Globus pallidus (tissue), 1 donor: ENCODE results near the gene CRYL1.
A peak's percentile ranks its signal among the peaks of the same experiment; 100 is the strongest.

Experiments
- DNase-seq: peaks from one replicate; pipeline ENCODE4 v3.0.0-alpha.2; 2015; ENCODE audit warnings: low spot score

The CRYL1 gene

DNA sequence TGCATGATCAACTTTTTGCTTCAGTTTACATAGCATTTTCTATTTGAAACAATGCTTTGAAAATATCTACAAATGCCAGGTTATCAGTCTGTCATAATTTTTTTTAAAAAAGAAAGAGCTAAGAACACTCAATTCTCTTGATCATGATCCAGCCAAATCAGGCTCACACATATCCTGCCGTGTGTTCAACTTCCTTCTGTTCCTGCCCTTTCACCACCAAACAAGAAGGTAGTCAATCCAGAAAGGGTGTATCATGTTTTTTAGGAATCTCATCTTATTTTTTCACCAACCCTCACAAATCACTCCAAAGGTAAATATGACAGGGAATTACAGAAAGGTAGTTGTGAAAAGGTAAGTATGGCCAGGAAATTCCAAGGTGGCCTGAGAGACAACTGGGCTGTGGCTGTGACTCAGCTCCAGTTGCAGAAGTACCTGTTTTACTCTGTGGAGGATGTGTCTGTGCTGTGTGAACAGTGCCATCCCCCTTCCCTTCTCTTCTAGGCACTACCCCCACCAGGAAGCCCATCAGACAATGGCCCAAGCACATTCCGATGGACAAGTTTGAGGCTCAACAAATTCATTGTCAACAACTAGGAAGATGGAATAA, 154.7 kb downstream of the CRYL1 start:
- DNase-seq = no peak

DNA sequence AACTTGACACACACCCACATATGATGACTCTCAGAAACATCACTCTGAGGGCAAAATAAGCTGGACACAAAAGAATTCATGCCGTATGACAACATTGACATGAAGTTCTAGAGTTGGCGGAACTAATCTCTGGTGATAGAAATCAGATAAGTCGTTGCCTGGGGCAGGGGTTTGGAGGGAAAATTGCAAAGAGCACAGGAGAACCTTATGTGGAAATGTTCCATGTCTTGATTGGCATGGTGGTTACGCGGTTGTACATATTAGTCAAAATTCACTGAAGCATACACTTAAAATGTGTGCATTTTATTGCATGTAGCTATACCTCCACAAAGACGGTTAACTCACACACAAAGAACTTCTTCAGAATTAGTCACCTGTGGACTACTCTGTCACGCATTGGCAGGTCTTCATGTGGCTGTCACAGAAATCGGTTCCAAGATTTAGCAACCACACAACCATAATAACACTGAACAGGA, 155.7 kb downstream of the CRYL1 start:
- DNase-seq = no peak

DNA sequence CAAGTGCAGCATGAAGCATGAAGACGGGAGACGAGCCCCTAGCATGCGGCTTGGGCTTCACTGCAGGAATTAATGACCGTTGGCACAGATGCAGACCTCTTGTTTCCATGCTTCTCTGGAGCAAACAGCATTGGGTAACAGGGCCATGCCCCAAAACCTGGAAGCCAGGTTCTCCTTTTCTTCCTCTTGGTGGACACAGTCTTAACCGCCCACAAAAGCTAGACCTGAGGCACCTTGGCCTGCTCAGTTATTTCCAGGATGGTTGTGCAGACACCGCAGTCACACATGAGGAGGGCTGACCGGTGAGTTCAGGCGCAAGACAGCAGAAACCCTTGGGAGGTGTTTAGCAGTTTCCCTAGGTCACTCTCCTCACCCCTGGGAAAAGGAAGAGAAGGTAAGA, 159.6 kb downstream of the CRYL1 start:
- DNase-seq = no peak

DNA sequence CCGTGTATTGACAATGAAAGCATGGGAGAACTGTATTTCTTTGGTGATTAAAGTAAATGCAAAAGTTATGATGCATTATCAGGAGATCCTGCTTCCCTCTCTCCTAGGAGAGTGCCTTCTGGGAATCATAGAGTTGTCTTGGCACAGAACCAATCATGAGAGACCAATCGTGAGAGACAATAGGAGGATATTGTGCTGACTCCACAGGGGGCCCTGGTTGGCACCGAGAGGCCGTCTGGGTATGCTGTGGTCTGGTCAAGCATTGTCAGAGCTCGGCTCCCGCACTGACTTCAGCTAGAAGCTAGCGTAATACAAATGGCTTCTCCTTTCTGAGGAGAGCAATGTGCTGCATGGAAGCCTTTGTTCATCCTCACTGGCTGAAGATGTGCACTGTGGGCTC, 162.1 kb downstream of the CRYL1 start:
- peak; percentile 19 for DNase-seq

DNA sequence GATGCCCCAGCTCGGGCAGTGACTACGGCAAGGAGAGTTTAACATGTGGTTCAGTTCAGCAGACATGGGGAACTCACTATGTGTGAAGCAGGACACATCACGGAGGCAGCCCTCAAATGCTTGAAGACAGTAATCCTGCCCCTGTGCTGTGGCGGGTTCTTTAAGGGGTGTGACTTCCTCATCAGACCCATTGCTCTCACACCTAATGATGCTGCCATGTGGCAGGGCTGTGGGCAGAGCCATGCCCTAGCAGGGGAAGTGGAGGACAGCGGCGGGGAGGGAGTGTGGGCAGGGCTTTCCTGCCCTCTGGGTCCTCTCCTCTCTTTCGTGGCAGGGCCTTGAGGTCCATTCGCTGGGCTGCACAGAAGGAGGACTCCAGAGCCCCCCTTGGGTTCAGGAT, 162.5 kb downstream of the CRYL1 start:
- DNase-seq = no peak

DNA sequence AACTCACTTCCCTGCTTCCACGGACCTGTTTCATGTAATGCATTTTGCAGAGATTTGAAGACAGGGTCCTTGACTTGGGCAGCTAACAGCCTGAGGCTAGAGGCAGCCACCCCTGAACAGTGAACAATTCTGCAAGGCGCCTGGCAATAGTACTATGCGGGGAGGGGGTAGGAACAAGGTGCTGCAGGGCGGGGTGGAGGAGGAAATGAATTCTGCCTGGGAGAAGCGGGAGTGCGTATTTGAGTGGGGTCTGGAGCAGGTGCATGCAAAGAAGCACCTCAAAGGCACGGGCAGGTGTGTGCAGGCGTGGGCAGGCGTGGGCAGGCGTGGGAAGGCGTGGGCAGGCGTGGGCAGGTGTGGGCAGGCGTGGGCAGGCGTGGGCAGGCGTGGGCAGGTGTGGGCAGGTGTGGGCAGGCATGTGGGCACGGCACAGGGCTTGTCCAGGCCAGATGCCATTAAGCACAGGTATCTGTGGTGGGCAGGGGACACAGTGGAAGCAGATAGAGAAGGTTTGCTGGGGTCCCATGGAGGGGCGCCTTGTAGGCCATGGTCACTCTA, 163.1 kb downstream of the CRYL1 start:
- no peak for DNase-seq

DNA sequence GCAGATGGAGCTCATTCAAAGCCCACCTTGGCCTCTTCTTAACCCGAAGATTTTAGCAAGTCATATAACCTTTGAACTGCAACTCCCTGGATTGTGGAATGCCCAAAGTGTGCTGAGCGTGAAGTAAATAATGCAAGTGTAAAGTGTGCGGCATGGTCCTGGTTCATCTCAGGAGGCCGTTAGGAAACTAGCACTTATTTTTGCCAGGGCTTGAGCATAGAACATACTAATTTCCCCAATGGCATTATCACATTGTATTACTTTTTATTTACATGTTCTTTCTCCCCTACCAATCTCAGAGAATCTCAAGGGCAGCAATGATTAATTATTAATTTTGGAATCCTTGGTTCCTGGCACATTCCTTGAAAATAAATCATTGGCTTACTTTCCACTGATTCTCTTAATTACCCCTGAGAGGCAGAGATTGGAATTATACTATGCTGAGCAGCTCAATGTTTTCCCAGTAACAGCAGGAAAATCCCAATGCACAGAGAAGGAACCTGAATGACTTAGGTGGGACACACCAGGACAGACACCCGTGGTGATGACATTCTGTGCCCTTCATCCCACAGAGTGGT, 164.7 kb downstream of the CRYL1 start:
- no peak for DNase-seq

DNA sequence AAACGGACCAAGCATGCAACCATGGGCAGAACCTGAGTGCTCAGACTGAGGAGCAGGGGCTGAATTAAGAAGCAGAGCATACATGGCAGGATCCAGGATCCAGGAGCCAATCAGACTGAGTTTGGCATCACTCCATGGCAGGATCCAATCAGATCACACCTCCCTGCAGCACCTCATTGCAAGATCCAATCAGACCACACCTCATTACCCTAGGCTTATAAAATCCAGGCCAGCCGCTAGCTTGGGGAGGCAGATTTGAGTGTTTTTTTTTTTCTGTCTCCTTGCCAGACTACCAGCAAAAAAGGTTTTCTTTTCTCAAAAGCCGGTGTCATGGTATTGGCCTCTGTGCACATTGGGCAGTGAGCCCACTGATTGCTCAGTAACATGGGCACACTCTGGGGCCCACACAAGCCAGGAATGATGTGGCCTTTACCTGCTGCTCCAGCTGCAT, 165.6 kb downstream of the CRYL1 start:
- no peak for DNase-seq

DNA sequence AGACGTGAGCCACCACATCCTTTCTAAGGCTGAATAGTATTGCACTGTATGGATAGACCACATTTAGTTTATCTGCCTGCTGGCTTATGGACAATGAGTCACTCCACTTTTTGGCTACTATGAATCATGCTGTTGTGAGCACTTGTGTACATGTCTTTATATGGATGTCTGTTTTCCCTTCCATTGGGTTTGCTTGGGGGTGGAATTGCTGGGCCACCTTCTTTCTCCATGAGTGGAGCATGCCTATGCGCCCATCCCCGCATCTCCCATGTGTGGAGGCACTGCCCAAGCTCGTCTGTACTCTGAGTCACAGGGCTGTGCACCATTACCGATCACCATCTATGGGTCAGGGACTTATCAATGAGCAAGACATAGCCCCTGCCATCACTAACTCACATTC, 166.3 kb downstream of the CRYL1 start:
- no peak for DNase-seq

DNA sequence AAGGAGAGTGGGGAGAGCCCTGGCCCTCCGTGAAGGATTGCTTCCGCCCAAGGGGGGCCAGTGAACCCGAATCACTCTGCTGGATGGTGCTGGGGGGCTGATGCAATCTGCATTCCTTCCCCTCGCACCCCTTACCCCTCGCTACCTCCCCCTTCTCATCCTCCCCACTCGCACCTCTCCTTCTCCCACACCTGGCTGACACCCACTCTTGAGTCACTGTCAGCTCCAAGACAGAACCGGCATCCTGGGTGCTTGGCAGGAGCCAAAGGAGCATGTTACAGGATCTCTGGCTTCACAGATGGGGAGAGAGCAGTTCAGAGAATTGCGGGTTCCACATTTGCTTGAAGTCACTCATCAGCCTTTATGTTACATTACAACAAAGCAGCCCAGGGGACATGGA, 167.6 kb downstream of the CRYL1 start:
- no peak for DNase-seq

DNA sequence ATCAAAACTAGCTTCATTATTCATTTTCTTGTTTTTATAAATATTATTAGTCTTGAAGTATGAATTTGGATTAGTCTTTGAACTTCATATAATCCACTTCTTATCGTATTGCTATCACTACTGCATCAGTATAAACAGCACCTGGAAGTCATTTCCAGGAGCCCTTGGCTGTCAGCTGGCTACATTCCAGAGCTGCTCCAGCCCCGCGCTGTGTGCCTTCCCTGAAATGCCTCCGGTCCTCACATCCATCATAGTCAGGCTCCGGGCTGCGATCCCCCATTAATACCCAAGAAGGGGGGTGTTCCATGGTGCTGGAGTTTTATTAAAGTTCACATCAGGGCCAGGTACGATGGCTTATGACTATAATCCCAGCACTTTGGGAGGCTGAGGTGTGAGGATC, 169.2 kb downstream of the CRYL1 start:
- DNase-seq = no peak

DNA sequence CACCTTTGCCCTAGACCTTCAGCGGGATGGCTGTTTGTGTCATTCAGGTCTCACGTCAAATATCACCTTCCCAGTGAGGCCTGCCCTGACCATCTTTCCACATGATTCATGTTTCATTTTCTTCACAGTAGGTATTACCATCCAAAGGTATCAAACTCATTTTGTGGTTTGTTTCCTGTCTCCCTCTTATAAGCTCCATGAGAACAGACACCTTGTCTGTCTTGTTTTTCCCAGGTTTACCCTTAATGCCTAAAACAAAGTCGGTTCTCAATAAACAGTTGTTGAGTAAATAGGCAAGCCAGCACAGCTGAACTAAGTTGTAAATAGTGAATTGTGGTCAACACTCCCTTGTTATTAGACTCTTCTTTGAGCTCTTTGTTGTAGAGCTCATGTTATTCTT, 170.9 kb downstream of the CRYL1 start:
- DNase-seq = no peak

DNA sequence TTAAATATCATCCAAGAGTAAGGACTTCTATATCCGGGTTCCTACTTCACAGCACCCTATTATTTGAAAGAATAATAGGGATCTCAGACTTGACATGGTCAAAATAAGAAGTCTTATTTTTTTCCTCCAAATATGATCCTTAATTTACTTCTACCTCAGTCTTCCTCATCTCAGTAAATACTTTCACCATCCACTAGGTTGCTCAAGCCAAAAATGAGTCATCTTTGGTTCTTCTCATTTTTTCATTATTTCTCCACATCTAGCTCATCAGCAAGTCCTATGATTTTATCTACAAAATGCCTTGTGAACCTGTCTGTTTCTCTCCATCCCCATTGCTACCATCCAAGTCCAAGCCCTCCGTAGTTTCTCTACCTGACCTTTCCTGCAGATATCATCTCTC, 171.7 kb downstream of the CRYL1 start:
- DNase-seq = no peak
